Astrocyte (in vitro differentiated cells and primary cell): ENCODE results near the gene CEP250.

Source experiments
- EZH2 ChIP-seq: IDR thresholded peaks from 2 replicates; pipeline ENCODE4 v1.6.1; 2012; ENCODE audit warnings: mild to moderate bottlenecking, low read length, inconsistent platforms; ENCODE audit not compliant: insufficient read depth
- TF ChIP-seq, protein P1 (sequence below): IDR thresholded peaks from 2 replicates; pipeline ENCODE4 v1.5.1; 2011; ENCODE audit warnings: low read depth, mild to moderate bottlenecking, inconsistent platforms, low read length, moderate library complexity; ENCODE audit not compliant: insufficient read depth

DNA sequence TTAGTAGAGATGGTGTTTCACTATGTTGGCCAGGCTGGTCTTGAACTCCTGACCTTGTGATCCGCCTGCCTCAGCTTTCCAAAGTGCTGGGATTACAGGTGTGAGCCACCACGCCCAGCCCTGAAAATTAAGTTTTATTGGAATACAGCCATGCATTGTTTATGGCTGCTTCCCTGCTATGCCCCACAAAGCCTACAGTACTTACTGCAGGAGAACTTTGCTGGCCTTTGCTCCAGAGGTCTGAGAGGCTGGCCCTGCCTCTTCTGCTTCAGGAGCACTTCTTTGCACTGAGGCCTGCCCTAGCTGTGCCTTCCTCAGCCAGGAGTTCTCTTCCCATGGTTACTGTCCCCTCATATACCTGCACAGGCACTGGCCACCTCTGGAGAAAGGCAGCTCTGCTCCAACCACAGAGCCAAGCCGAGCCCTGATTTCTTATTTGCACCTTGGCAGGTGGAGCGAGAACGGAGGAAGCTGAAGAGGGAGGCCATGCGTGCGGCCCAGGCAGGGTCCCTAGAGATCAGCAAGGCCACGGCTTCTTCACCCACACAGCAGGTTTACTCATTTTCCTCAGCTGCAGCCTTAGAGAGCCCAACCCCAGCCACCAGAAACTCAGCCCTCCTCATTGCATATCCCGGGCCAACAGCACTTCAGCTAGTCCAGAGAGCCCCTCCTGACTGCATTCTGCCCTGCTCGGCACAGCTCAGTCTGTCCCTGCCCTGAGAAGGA, 53.3 kb downstream of the CEP250 start:
- TF ChIP-seq, protein P1, sequence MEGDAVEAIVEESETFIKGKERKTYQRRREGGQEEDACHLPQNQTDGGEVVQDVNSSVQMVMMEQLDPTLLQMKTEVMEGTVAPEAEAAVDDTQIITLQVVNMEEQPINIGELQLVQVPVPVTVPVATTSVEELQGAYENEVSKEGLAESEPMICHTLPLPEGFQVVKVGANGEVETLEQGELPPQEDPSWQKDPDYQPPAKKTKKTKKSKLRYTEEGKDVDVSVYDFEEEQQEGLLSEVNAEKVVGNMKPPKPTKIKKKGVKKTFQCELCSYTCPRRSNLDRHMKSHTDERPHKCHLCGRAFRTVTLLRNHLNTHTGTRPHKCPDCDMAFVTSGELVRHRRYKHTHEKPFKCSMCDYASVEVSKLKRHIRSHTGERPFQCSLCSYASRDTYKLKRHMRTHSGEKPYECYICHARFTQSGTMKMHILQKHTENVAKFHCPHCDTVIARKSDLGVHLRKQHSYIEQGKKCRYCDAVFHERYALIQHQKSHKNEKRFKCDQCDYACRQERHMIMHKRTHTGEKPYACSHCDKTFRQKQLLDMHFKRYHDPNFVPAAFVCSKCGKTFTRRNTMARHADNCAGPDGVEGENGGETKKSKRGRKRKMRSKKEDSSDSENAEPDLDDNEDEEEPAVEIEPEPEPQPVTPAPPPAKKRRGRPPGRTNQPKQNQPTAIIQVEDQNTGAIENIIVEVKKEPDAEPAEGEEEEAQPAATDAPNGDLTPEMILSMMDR = no peak
- no peak for TF ChIP-seq EZH2
